ENCODE results near the gene KCNK2.

The KCNK2 gene

DNA sequence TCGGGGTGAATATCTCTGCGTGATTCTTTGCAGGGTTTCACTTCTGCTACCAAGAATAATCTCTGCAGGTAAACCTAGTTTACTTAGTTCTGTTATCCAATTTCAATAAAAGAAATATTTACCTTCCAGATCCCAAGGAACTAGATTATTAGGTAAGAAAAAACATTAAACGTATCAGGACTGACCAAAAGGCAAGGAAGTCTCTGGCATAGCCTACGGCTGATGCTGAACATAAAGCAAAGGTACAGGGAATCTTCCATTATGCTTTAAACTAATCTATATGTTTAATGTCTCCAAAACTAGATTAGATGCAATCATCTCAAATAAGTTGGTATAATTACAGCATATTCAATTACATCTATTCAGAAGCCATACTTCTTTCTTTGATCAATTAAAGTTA, 168.9 kb downstream of the KCNK2 start:
- no peak for DNase-seq (ENCODE audit: low read depth in 3 of 3, low spot score in 1 of 3)

DNA sequence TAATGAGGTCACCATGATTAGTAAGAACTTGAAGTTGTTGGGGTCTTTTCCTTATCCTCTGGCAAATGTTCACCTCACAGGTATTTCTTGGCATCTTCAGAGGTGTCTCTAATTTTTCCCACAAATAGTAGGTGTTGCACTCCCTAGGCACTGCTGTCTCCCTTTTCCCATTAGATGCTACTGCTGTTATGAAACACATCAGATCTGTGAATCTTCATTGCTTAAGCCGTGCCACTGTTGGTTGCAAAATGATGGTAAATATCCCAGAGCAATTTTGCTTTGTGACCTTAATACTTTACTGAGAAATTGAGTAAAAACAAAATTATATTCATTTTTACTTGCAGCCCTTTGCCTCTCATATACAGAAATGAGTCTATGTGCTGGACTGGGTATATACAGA, 169.6 kb downstream of the KCNK2 start:
- DNase-seq (ENCODE audit: low read depth in 3 of 3, low spot score in 1 of 3): no peak

DNA sequence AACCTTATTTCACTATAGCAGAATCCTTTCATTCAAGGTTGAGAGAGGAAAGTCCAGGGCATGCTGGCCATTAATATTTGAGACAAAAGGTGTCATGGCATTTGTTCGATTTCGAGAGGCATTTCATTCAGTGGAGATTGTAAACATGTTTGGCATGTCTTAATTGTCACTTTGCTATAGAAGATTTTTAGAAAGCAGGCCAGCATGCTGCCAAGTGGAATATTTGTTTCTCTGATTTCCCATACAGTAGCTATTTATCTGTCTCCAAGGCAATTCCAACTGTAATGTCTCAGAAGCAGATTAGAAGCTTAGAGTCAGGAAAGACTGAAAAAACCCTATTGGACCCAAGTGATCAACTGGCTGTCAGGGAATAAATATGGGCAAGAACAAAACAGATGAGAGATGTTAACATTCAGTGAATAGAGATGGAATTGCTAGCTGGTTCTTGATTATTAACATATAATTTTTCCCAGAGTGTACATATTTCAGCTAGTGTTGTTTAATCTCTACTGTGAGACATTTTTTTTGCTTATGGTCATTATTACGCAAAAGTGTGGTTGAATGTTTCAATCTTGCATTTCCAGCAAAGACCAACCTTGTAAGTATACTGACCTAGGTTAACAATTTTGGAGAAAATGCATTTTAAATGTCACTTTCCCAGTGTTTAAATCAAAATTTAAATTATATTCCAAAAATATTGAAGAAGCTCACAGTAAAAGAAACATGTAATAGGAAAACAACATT, 174.6 kb downstream of the KCNK2 start:
- no peak for DNase-seq (ENCODE audit: low read depth in 3 of 3, low spot score in 1 of 3)

DNA sequence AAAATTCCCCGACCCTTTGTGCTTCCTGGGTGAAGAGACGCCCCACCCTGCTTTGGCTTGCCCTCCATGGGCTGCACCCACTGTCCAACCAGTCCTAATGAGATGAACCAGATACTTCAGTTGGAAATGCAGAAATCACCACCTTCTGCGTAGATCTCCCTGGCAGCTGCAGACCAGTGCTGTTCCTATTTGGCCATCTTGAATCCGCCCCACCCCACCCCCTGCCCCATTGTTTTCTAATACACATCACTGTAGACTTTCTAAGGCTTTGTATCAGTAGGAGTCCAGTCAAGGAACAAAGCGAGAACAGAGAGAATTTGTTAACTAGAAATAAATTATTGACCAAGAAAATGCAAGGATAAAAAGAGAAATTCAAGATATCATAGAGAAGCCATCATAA, 178.2 kb downstream of the KCNK2 start:
- no peak for DNase-seq (ENCODE audit: low read depth in 3 of 3, low spot score in 1 of 3)

DNA sequence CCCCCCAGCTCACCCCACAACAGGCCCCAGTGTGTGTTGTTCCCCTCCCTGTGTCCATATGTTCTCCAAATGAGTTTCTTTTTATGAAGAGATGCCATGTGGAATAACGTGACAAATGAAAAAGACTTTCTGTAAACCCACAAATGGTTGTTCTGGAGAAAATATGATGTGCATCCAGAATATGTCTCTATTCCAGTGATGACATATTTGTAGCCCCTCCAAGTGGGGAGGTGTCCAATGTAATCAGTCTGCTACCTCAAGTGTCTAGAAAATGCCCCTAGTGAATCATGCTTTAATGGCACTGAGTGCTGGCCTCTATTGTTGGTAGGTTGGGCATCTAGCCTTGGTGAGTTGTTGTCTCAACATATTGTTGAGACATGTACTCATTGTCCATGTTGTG, 179.6 kb downstream of the KCNK2 start:
- no peak for DNase-seq (ENCODE audit: low read depth in 3 of 3, low spot score in 1 of 3)

DNA sequence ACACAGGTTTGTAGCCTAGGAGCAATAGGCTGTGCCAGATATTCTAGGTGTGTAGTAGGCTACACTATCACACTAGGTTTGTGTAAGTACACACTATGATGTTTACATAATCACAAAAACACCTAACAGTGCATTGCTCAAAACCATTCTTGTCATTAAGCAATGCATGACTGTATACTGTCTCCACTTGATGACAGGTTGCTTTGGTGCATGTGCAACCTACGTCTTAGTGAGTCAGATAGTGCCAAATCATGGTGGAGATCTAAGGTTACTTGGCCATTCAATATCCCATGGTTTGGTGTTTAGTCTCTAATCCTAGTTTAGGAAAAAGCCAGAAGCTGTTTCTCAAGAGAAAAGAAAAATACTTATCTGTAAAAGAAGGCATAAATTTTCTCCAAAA, 181.1 kb downstream of the KCNK2 start:
- no peak for DNase-seq (ENCODE audit: low read depth in 3 of 3, low spot score in 1 of 3)

DNA sequence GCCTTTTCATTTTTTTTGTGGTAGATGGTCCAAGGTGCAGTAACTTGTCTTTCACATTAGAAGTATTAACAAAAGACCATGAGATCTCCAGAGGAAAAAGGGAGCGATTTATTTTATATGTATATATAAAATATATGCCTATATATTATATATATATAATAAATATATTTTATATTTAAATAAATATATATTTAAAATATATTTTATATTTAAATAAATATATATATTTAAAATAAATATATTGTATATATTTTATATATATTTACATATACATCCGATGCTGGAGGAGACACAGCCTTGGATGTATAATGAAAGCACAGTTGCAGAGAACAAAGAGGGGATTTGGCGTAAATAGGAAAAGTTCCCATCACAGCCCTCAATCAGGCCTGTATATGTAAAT, 182.1 kb downstream of the KCNK2 start:
- no peak for DNase-seq (ENCODE audit: low read depth in 3 of 3, low spot score in 1 of 3)

DNA sequence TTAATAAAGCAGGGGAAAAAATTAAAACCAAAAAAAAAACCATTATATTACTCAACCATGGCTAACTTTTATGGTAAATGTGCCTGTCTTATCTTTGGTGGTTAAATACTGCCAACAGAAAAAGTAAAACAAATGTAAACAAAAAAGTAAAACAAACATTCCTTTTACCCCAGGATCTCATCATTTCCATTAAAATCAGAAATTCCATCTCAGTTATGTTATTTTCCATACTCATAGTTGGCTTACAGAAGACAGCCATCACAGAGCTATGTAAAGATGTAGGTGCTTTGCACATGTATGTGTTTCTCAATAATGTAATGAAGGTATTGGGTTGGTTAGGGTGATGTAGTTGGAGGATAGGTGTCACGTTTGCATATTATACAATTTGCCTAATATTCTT, 185.0 kb downstream of the KCNK2 start:
- DNase-seq (ENCODE audit: low read depth in 3 of 3, low spot score in 1 of 3): no peak

DNA sequence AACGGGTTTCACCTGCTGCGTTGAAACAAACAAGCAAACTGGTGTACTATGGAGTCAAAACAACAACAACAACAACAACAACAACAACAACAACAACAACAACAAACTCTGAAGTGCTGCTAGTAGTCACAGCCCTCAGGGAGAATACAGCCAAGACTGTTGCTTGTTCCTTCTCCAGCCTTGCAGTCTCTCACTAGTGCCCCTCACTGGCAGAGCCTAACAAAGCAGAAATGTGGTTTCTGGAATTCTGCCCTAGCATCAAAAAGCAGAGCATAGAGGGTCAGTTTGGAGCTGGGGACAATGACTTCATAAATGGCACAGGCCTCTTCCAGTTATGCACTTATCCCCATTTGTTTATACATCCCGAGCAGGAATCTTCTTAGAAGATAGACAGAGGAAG, 187.4 kb downstream of the KCNK2 start:
- DNase-seq (ENCODE audit: low read depth in 3 of 3, low spot score in 1 of 3): no peak

DNA sequence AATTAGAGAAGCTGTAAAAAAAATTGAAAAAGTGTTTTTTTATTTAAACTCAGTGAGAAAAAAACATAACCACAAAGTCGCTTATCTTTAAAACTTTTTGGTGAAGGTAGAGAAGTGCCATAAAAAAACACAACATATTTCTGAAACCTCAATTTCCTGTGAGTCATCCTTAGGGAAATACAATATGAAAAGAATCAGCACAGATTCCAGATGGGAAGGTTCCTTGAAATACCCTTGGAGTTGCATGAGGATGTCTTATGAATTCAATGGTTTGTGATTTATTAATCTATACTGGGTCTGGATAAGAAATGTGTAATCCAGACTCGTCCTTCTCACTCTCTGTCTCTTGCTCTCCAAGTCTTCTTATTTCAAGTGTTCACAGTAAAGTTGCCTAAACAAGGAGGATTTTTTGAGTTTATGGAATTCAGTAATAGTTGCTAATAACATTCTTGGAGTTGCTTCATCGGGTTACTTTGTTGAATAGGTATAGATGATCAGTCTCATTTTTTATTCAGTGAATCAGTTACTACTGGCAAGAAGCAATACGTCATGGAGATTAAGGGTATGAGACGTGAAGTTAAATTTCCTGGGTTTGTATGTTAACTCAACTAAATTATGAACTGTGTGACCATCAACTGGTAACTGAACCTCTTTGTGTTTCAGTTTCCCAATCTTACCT, 191.4 kb downstream of the KCNK2 start:
- no peak for DNase-seq (ENCODE audit: low read depth in 3 of 3, low spot score in 1 of 3)

DNA sequence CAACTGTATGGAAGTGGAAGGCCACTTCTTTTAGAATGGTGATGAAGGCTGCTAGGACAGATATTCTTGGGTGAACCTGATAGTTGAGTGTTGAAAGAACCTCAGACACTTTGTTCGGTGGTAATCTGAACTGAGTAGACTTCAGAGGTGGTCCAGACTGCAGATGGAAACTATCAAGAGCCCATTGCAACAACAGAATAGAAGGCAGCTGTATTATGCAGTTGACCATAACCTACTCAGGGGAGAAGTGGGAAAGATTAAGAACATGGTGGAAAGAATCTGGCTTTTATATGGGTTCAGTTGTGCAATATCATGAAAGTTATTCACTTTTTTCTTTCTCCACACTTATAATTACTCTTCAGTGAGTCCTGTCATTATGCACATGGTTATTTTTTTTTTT, 194.0 kb downstream of the KCNK2 start:
- DNase-seq (ENCODE audit: low read depth in 3 of 3, low spot score in 1 of 3): no peak

DNA sequence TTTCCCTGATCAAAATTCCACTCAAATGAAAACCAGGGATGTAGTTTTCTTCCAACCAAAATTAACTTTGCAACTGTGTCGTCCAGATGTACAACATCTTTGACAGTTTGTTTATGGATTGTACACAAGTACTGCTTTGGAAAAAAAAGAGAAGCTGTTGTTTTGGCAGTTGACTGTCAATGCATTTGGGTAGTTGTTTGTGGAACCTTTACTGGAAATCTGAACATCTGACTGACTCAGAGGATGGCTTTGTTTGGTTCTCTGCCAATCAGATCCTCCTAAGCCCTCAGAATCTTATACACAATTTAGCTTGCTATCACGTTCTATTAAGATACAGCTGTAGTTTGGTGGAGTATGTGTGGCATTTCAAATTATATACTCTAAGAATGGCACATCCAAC, 195.0 kb downstream of the KCNK2 start:
- DNase-seq (ENCODE audit: low read depth in 3 of 3, low spot score in 1 of 3): no peak

DNA sequence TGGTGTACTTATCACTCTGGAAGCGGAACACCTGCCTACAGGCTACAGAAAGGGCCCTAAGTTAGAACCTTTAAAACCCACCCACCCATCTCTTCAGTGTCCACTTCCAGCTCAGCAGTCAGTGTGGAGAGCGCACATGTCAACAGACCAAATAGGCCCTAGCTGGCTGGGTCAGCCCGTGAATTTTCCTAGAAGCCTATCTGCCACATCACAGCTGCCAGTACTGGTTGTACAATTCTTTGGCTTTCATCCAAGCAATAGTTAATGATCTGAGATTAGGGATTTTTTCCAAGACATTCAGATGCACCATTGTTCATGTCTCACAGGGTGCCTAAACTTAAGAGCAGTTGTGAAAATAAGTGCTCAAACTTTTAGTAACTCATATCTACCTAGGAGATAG, 197.1 kb downstream of the KCNK2 start:
- no peak for DNase-seq (ENCODE audit: low read depth in 3 of 3, low spot score in 1 of 3)

DNA sequence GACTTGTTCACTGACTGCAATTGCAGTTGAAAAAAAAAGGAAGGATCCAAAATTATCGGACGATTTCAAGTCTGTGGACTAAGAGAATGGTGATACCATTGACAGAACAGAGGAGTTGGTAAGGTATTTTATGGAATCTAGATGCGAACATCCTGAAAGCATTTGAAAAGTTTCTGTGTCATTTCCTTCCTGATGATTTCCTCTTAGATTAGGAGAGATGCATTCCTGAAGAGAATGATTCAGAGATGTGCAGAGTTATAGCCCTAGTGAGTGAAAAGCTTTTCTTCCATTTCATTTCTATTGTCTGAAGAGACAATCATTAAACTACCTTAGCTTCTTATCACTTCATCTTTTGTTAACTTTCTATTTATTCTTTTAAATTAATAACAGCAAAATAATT, 200.0 kb downstream of the KCNK2 start:
- no peak for DNase-seq (ENCODE audit: low read depth in 3 of 3, low spot score in 1 of 3)

DNA sequence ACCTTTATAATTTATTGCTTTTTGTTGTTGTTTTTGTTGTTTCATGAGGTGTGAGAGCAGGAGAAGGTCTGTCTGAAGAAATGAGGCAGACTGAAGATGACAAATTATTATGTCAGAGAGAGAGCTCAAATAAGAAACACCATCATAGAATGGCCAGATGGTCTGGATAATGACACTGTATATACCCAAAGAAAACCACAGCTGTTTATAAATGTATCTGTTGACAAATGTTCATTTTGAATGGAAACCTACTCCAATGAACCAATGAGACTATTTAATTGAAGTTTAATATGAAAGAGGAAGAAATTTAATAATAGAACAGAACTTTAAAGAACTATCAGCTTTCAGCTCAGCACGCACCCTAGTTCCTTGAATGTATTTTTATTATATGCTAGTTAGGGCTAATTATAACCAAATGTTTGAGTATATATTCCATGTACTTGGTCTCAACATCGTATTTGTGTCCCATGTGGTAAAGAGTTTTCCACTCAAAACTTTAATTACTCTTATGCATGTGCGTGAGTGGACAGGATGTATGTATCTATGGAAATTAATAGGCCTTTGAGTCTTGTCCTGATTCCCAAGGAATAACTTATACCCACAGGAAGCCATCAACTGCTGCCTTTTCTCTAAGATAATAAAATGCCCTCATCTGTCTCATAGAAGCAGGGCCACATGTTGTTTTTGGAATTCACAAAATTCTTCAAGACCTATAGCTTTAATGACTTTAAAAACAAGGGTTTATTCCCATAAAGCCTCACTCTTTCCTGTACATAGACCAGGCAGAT, 202.7 kb downstream of the KCNK2 start:
- no peak for DNase-seq (ENCODE audit: low read depth in 3 of 3, low spot score in 1 of 3)
